CD14-positive monocyte (primary cell): Measurements from ENCODE around the gene SMCHD1. TPM values are rescaled to one million over a fixed set of nuclear protein-coding genes. Genes with fewer than 3 reads are reported as not detected.

ENCODE experiments used
- DNase-seq, 3 donors: peaks; one replicate each; pipeline ENCODE4 v3.0.0-alpha.2; 2011 to 2022
- H2AFZ ChIP-seq: 2 replicates; pipeline ENCODE4 v1.6.0; 2012; ENCODE audit warnings: mild to moderate bottlenecking, low read depth, low read length, inconsistent platforms; ENCODE audit not compliant: insufficient read depth, poor library complexity, severe bottlenecking
- H3K27ac ChIP-seq, 2 donors: 1 replicate in 1 of 2; 2 replicates in 1 of 2; pipeline ENCODE4 v1.5.1; 2012 to 2013; ENCODE audit warnings: low read length in 2 of 2, control low read depth in 1 of 2, inconsistent platforms in 1 of 2, low read depth in 1 of 2, mild to moderate bottlenecking in 1 of 2
- H3K27me3 ChIP-seq, 2 donors: one replicate each; pipeline versions ENCODE4 v1.6.0 to v1.6.1; 2011 to 2013; ENCODE audit warnings: low read length in 2 of 2; ENCODE audit not compliant: control insufficient read depth in 2 of 2, insufficient read depth in 2 of 2
- H3K36me3 ChIP-seq, 2 donors: replicated peaks in 1 of 2; 1 replicate in 1 of 2; 2 replicates in 1 of 2; pipeline versions ENCODE4 v1.5.1 to v1.6.1; 2012 to 2013; ENCODE audit warnings: low read length in 2 of 2, control low read depth in 1 of 2, inconsistent platforms in 1 of 2, mild to moderate bottlenecking in 1 of 2; ENCODE audit not compliant: insufficient read depth in 2 of 2, control insufficient read depth in 1 of 2
- H3K4me1 ChIP-seq, 2 donors: 1 replicate in 1 of 2; 2 replicates in 1 of 2; pipeline versions ENCODE4 v1.5.1 to v1.6.1; 2012 to 2013; ENCODE audit warnings: low read length in 2 of 2, control low read depth in 1 of 2, inconsistent platforms in 1 of 2, mild to moderate bottlenecking in 1 of 2, moderate library complexity in 1 of 2; ENCODE audit not compliant: insufficient read depth in 2 of 2, control insufficient read depth in 1 of 2
- H3K4me2 ChIP-seq: replicated peaks from 2 replicates; pipeline ENCODE3; 2012; ENCODE audit warnings: low read length, moderate library complexity, mild to moderate bottlenecking; ENCODE audit not compliant: poor library complexity, severe bottlenecking; ENCODE audit errors: extremely low read depth
- H3K4me3 ChIP-seq, 3 experiments: fragments of 200-600 bp in 1 of 3; sonication (generic) in 1 of 3; replicated peaks in 1 of 3; 1 replicate in 2 of 3; 2 replicates in 1 of 3; pipeline ENCODE4 v1.5.1; 2011 to 2013; ENCODE audit warnings: low read length in 3 of 3, mild to moderate bottlenecking in 3 of 3, control low read depth in 2 of 3, low read depth in 2 of 3, inconsistent platforms in 1 of 3, moderate library complexity in 1 of 3
- H3K79me2 ChIP-seq: 2 replicates; pipeline ENCODE4 v1.6.0; 2012; ENCODE audit warnings: mild to moderate bottlenecking, control low read depth, inconsistent platforms, low read length, moderate library complexity; ENCODE audit not compliant: insufficient read depth
- H3K9ac ChIP-seq: 2 replicates; pipeline ENCODE4 v1.6.0; 2017; ENCODE audit warnings: low read length, mild to moderate bottlenecking; ENCODE audit not compliant: insufficient read depth, poor library complexity, severe bottlenecking
- H3K9me3 ChIP-seq, 2 donors: replicated peaks in 1 of 2; 1 replicate in 1 of 2; 2 replicates in 1 of 2; pipeline versions ENCODE4 v1.5.1 to v1.6.1; 2012 to 2013; ENCODE audit warnings: low read length in 2 of 2, control low read depth in 1 of 2; ENCODE audit not compliant: control insufficient read depth in 1 of 2, insufficient read depth in 1 of 2
- H4K20me1 ChIP-seq: 2 replicates; pipeline ENCODE4 v1.6.0; 2012; ENCODE audit warnings: mild to moderate bottlenecking, low read length, control low read depth, moderate library complexity; ENCODE audit not compliant: insufficient read depth
- H3K27ac Mint-ChIP-seq, 7 donors: one replicate each; pipeline ENCODE4 v1.8.0; 2020; ENCODE audit warnings: mild to moderate bottlenecking in 7 of 7, mixed read lengths in 7 of 7, moderate library complexity in 6 of 7, inconsistent platforms in 2 of 7
- H3K27me3 Mint-ChIP-seq, 3 donors: one replicate each; pipeline ENCODE4 v1.8.0; 2021 to 2022; ENCODE audit warnings: low read depth in 3 of 3, mild to moderate bottlenecking in 3 of 3, mixed read lengths in 3 of 3, moderate library complexity in 3 of 3, inconsistent platforms in 1 of 3
- H3K36me3 Mint-ChIP-seq, 2 donors: one replicate each; pipeline ENCODE4 v1.8.0; 2020; ENCODE audit warnings: mixed read lengths in 2 of 2, inconsistent platforms in 1 of 2, mild to moderate bottlenecking in 1 of 2
- H3K4me1 Mint-ChIP-seq: one replicate; pipeline ENCODE4 v1.8.0; 2020; ENCODE audit warnings: mild to moderate bottlenecking, mixed read lengths
- H3K4me3 Mint-ChIP-seq, 2 donors: one replicate each; pipeline ENCODE4 v1.8.0; 2020; ENCODE audit warnings: mild to moderate bottlenecking in 2 of 2, mixed read lengths in 2 of 2, moderate library complexity in 1 of 2
- H3K9me3 Mint-ChIP-seq, 7 donors: one replicate each; pipeline ENCODE4 v1.8.0; 2020 to 2022; ENCODE audit warnings: mixed read lengths in 7 of 7, mild to moderate bottlenecking in 6 of 7, moderate library complexity in 6 of 7, inconsistent platforms in 2 of 7
- WGBS: methylation state at CpG from one replicate; pipeline ENCODE4 v1.1.5; 2013; ENCODE audit warnings: missing lambda C conversion rate; ENCODE audit not compliant: insufficient coverage; 5-methylcytosine and 5-hydroxymethylcytosine counted together
- intact Hi-C, 2 donors: fragments of 100-400 bp; cut with micrococcal nuclease; formaldehyde crosslinking; loops; one replicate each; pipeline versions ENCODE4 v1.15.0 to v1.15.1; 2023
- polyA plus RNA-seq, 3 donors: library from polyadenylated mRNA; depleted of rRNA in 1 of 3; unstranded in 2 of 3; stranded (reverse) in 1 of 3; fragments of 300-500 nt in 2 of 3; fragments of >200 nt in 1 of 3; fragmentation: Illumina TruSeq in 2 of 3; gene quantifications; 1 replicate in 2 of 3; 2 replicates in 1 of 3; pipeline ENCODE4 v1.2.3, GENCODE V29; 2012 to 2021
- TF ChIP-seq, protein P1 (sequence below): fragments of 200-600 bp; IDR thresholded peaks from one replicate; pipeline ENCODE4 v1.8.0; 2022; ENCODE audit warnings: antibody characterized with exemption, mild to moderate bottlenecking

SMCHD1 gene
- polyA plus RNA-seq, 3 donors: 12.7 to 45.5 (median 16.8) TPM

DNA sequence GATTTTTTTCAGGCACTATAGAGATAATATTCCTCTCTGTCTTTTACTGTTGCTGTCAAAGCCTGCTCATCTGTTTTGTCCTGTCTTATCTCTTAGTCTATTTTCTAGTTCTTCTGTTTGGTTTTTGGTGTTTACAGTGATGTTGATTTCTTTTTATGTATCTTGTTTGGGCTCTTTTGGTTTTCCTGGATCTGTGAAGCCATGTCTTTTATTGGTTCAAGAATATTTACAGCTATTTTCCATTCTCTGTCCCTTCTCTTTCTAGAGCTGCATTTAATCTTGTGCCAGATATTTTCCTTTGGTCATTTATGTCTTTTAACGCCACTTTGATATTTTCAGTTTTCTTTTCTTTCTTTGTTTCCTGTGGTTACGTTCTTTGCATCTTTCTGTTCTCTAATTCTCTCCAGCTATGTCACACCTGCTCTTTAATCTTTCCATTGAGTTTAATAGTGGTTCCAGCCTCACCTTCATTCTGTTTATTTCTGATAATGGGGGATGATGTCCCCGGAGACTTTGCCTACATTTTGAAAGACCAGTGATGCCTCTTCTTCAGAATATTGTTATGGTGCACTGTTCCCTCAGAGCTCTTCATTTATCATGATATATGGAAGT is 32.0 kb downstream of the SMCHD1 start:
- Histone ChIP-seq H3K36me3 (peaks cover 78 to 97% of the 10 kb centered on the region in 2 donors), H3K4me2 (no peak overlapping the region), H3K4me3 (no peak overlapping the region), H2AFZ (no peak overlapping the region), H3K79me2 (peaks cover 98% of the 10 kb centered on the region), H3K9ac (no peak overlapping the region), H3K4me1 (no peaks in the 10 kb centered on the region), H3K9me3 (peaks cover 0 to 14% of the 10 kb centered on the region in 2 donors), H3K27ac (peak overlapping the region in 1 of 2 donors; percentile 7), H3K27me3 (no peaks in the 10 kb centered on the region), H4K20me1 (peaks cover 100% of the 10 kb centered on the region)
- no CpG with 5 or more reads among the region's 3 CpGs for WGBS
- Mint-ChIP-seq H3K36me3 (peaks cover 69 to 86% of the 10 kb centered on the region in 2 donors), H3K27ac (peak overlapping the region in 4 of 7 donors; percentile 5 to 78 (median 44)), H3K4me3 (no peak overlapping the region), H3K4me1 (peaks cover 7% of the 10 kb centered on the region), H3K27me3 (no peaks in the 10 kb centered on the region), H3K9me3 (peaks cover 9 to 18% (median 12%) of the 10 kb centered on the region in 7 donors)
- no peak for DNase-seq
- intact Hi-C loops: no loop called here
- TF ChIP-seq, protein P1, sequence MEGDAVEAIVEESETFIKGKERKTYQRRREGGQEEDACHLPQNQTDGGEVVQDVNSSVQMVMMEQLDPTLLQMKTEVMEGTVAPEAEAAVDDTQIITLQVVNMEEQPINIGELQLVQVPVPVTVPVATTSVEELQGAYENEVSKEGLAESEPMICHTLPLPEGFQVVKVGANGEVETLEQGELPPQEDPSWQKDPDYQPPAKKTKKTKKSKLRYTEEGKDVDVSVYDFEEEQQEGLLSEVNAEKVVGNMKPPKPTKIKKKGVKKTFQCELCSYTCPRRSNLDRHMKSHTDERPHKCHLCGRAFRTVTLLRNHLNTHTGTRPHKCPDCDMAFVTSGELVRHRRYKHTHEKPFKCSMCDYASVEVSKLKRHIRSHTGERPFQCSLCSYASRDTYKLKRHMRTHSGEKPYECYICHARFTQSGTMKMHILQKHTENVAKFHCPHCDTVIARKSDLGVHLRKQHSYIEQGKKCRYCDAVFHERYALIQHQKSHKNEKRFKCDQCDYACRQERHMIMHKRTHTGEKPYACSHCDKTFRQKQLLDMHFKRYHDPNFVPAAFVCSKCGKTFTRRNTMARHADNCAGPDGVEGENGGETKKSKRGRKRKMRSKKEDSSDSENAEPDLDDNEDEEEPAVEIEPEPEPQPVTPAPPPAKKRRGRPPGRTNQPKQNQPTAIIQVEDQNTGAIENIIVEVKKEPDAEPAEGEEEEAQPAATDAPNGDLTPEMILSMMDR: no peak

DNA sequence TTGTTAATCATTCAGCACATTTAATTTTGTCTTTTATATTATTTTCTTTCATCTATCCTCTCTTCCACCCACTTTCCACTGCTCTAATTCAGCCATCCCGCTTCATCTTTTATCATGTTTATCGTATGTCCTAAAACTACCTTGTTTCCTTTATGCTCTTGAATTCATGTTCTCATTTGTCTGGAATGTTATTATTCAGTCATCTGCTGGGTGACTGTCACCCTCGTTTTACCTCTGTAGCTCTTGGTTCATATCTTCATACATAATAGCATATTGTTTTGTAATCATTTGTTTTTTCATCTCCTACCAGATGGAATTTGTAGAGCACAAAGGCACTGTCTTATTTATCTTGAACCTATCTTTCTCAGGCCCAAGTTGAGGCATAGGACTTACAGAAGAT is 37.0 kb downstream of the SMCHD1 start:
- H3K9me3 ChIP-seq: no peaks in the 10 kb centered on the region
- Mint-ChIP-seq H3K36me3 (peaks cover 64 to 86% of the 10 kb centered on the region in 2 donors), H3K4me1 (no peaks in the 10 kb centered on the region), H3K4me3 (no peak overlapping the region), H3K9me3 (peaks cover 0 to under 1% (median 0%) of the 10 kb centered on the region in 7 donors), H3K27me3 (no peaks in the 10 kb centered on the region), H3K27ac (peak overlapping the region in 2 of 7 donors; percentile 0 to 1)
- H3K9ac ChIP-seq: no peak overlapping the region
- DNase-seq: no peak
- intact Hi-C loops: loop anchor here (10.0 kb wide), 2 partner anchors 72 to 82 kb away; no protein-coding TSS in a partner anchor
- TF ChIP-seq, protein P1: no peak
- H3K79me2 ChIP-seq: peaks cover 62% of the 10 kb centered on the region
- peaks cover 99% of the 10 kb centered on the region for H4K20me1 ChIP-seq
- H3K4me1 ChIP-seq: no peaks in the 10 kb centered on the region
- no peak overlapping the region for H3K4me3 ChIP-seq
- H3K27me3 ChIP-seq: no peaks in the 10 kb centered on the region
- H3K27ac ChIP-seq: peak overlapping the region in 1 of 2 donors; percentile 58
- no CpG with 5 or more reads among the region's 3 CpGs for WGBS
- H2AFZ ChIP-seq: no peak overlapping the region
- H3K36me3 ChIP-seq: peaks cover 92 to 100% of the 10 kb centered on the region in 2 donors
- no peak overlapping the region for H3K4me2 ChIP-seq
